Stimulated activated CD4-positive, alpha-beta T cell treated with anti-CD3 and anti-CD28 coated beads, TNF-alpha, amount 100 ng/mL, for 48 hours (primary cell): ENCODE results near the gene SH3RF2.
"Not testable (repeated sequence)": the region's sequence is repeated elsewhere in the genome, so short reads cannot be mapped to it uniquely, and the experiment has no call there.

Experiments
- DNase-seq, 3 donors: peaks; one replicate each; pipeline ENCODE4 v3.0.0-alpha.2; 2020; ENCODE audit warnings: low read depth in 3 of 3

Gene SH3RF2

GRCh38 chr5:146005723-146006122, 69.3 kb downstream of the SH3RF2 start:
- no peak for DNase-seq

DNA sequence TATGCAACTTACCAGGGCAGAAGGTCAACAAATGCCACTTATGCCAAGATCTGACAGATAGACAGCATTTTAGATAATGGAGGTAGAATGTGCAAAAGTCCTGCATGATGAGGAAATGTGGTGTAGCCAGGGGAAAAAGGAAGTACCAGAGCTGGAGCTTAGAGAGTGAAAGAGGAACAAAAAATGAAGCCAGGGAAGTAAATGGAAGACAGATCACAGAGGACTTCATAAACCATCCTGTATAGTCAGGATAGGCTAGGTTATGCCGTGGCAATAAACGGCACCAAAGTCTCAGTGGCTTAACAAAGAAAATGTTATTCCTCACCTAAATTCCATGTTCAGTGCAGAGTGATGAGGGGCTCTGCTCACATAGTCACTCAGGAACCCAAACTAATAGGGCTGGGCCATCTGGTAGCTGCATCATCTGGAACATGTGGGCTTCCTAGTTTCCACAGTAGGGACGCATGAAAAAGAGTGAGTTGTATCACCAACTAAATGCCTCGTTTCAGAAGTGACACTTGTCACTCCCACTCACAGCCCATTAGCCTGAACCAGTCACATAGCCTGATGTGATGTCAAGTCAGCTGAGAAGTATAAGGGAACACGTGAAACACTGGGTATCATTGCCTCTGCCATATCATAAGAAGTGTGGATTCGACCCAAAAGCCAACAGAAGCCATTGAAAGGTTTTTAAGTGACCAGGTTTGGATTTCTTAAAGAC, 70.3 kb downstream of the SH3RF2 start:
- DNase-seq, result no peak

- no peak for DNase-seq
Observed at GRCh38 chr5:146007270-146007669, 70.9 kb downstream of the SH3RF2 start.

DNA sequence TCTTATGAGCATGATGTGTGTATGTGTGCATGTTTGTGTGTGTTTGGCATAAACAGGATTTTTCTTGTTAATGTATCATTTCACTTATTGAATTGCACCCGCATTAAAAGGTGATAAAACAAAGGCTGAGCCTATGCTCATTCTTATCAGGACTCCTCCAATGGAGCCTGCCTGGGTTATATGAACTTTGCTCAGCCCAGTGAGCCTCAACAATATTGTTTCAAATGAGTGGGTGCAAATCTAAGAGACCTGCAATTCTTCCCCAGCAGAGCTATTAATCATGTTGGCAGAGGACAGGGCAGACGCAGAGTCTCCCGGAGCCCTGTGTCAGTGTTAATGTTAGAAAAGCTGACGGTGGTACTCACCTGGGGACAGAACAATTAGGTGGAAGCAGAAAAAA, 71.6 kb downstream of the SH3RF2 start:
- DNase-seq, result no peak

- no peak for DNase-seq
Observed at GRCh38 chr5:146009020-146009419, 72.6 kb downstream of the SH3RF2 start.

GRCh38 chr5:146010447-146010846, 74.1 kb downstream of the SH3RF2 start:
- DNase-seq, result not testable (repeated sequence)

DNA sequence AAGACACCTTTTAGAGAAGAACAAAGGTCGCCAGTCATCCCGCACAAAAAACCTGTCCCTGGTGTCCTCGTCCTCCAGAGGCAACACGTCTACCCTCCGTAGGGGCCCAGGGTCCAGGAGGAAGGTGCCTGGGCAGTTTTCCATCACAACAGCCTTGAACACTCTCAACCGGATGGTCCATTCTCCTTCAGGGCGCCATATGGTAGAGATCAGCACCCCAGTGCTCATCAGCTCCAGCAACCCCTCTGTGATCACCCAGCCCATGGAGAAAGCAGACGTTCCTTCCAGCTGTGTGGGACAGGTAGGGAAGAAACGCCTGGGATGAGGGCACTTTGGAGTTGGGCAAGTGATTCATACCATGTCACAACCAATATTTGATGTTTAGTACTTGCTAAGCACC, 77.4 kb downstream of the SH3RF2 start:
- no peak for DNase-seq

DNA sequence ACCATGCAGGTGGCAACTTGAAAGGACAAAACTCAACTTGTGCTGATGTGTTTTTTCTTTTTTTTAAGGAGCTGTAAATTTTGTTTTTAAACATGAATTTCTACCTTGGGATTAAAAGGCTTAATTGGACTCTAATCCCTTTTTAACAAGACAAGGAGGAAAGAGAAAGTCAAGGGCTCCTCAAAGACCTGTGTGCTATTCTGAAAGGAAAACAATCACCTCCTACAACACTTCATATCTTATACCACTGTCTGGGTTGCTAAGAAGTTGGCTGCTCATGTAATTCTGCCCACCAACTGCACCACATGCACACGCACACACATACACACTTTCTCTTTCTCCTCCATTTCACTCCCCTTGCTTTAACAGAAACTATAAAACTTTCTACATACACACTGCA, 78.6 kb downstream of the SH3RF2 start:
- no peak for DNase-seq

GRCh38 chr5:146016764-146017484, 80.5 kb downstream of the SH3RF2 start:
- DNase-seq, result no peak

DNA sequence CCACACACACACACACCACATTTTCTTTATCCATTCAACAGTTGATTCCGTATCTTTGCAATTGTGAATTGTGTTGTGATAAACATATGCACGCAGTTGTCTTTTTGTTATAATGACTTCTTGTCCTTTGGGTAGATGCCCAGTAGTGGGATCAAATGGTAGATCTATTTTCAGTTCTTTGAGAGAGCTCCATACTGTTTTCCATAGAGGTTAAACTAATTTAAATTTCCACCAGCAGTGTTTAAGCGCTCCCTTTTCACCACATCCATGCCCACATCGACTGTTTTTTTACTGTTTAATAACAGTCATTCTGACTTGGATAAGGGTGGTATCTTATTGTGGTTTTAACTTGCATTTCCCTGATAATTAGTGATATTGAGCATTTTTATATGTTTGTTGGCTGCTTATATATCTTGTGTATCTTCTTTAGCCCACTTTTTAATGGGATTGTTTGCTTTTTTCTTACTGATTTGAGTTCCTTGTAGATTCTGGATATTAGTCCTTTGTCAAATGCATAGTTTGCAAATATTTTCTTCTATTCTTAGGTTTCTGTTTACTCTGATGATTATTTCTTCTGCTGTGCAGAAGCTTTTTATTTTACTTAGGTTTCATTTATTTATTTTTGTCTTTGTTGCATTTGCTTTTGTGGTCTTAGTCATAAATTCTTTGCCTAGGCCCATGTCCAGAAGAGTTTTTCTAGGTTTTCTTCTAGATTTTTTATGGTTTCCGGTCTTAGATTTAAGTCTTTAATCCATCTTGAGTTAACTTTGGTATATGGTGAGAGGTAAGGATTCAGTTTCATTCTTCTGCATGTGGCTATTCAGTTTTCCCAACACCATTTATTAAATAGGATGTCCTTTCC, 82.4 kb downstream of the SH3RF2 start:
- DNase-seq, result no peak

DNA sequence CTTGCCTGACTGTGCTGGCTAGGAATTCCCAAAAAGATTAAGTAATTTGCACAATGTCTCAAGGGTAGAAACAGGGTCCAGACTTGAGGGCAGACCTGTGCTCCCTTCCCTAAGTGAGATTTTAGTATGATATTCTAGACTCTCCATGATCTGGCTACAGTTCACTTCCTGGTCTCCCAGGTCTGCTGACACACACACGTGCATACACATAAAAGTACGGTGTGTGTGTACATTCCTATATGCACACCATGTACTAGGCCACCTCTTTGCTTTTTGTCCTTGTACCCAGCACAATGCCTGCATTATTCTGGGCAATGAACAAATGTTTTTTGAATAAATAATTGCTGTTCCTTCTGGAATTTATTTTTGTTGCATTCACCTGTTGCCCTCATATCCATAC, 83.7 kb downstream of the SH3RF2 start:
- no peak for DNase-seq

- no peak for DNase-seq
Observed at GRCh38 chr5:146024034-146024433, 87.7 kb downstream of the SH3RF2 start.

- no peak for DNase-seq
Observed at GRCh38 chr5:146025114-146025680, 88.8 kb downstream of the SH3RF2 start.

DNA sequence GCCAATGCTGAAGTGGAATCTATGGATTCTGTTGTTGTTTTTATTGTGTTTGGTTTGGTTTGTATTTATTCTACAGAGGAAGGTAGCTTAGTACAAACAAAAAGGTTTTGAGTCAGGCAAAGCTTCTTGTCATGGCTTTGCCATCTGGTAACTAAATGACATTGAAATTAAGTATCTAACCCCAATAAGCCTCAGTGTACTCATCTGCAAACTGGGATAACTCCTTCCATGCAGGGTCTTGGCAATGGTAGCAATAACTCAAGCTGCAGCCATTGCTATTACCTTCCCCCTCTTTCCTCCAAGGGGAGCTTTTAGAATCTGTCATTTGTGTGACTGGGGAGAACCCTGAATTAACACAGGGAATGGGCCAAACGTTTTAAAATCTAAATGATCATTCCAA, 89.3 kb downstream of the SH3RF2 start:
- no peak for DNase-seq

- no peak for DNase-seq
Observed at GRCh38 chr5:146026307-146027010, 90.1 kb downstream of the SH3RF2 start.

DNA sequence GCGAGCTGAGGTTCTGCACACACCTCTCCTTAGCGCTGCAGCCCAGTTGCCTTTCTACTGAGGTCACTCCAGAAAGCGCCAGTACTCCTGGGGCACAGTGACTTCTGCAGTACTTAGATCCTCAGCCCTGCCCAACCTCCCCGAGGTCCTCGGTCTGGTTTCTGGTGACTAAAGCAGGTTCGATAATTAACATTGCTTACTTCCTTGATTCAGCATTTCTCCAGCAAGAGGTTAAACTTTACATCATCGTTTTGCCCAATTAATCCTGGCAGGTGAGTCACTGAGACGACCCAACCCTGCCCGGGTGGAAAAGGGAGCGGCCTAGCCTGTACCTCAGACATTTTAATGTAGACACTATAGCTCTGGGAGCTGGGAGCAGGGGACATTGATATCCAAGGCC, 91.4 kb downstream of the SH3RF2 start:
- DNase-seq, result no peak

- no peak for DNase-seq
Observed at GRCh38 chr5:146032911-146033310, 96.5 kb downstream of the SH3RF2 start.

- DNase-seq, result no peak
Observed at GRCh38 chr5:146034127-146034526, 97.7 kb downstream of the SH3RF2 start.

- DNase-seq, result no peak
Observed at GRCh38 chr5:146034605-146035004, 98.2 kb downstream of the SH3RF2 start.

DNA sequence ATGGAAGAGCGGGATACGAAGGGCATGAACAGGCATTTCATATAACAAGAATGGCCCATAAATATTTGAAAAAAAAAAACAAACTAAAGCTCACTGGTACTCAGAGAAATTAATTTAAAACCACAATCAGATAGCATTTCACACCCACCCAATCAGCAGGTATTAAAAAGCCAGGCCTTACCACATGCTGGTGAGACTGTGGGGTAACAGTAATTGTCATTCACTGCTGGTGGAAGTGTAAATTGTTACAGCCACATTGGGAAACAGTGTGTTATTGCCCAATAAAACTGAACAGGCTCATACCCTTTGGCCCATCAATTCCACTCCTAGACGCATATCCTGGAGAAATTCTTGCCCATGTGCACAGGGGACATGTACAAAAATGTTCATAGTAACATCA, 103.0 kb downstream of the SH3RF2 start:
- DNase-seq, result no peak

GRCh38 chr5:146040527-146040926, 104.1 kb downstream of the SH3RF2 start:
- DNase-seq, result no peak
